GM12878 (cell line): ENCODE data around the gene DENND1A. TPM values are rescaled to one million over a fixed set of nuclear protein-coding genes. Genes with fewer than 3 reads are reported as not detected.

ENCODE experiments used
- ATAC-seq: fragments of 200-7000 bp; cut with Tn5 transposase; 3 replicates; pipeline ENCODE4 v1.9.1; 2020; ENCODE audit warnings: mild to moderate bottlenecking, moderate library complexity
- BruUV-seq: library from RNA; stranded (reverse); fragments of 400-500 nt; replicated peaks from 2 replicates; lab custom pipeline; 2021; lab: Mats Ljungman, UMichigan
- CTCF ChIA-PET: fragments of 300-600 bp; sonication (Branson Sonifier 250); formaldehyde crosslinking; extraction: SDS; loops from one replicate; lab custom pipeline; 2021; ENCODE audit warnings: inconsistent platforms; lab: Yijun Ruan, JAX
- POLR2A ChIA-PET: fragments of 350-600 bp; formaldehyde crosslinking; extraction: SDS; loops from one replicate; lab custom pipeline; 2021; ENCODE audit warnings: inconsistent platforms; lab: Charles Lee
- RAD21 ChIA-PET: fragments of 300-600 bp; sonication (Branson Sonifier 250); formaldehyde crosslinking; loops from one replicate; lab custom pipeline; 2023; ENCODE audit warnings: antibody characterized with exemption; ENCODE audit not compliant: unreplicated experiment; lab: Charles Lee
- SMC1A ChIA-PET: fragments of 300-600 bp; sonication (Branson Sonifier 250); formaldehyde crosslinking; loops from one replicate; lab custom pipeline; 2023; ENCODE audit not compliant: unreplicated experiment, uncharacterized antibody; lab: Charles Lee
- DNase-seq: peaks from one replicate; pipeline ENCODE4 v3.0.0-alpha.2; 2011; ENCODE audit warnings: low read depth, low spot score
- FAIRE-seq: peaks from 3 replicates; lab custom pipeline; 2011; peaks lifted over from hg19 to GRCh38; lab: Jason Lieb, UNC
- H2AFZ ChIP-seq: 2 replicates; pipeline ENCODE4 v1.6.0; 2011; ENCODE audit warnings: low read depth, low read length, control low read depth; ENCODE audit not compliant: control insufficient read depth
- H3K27ac ChIP-seq: 2 replicates; pipeline ENCODE4 v1.5.1; 2011; ENCODE audit warnings: control low read depth; ENCODE audit not compliant: control insufficient read depth, insufficient read depth
- H3K27me3 ChIP-seq, 2 experiments: replicated peaks in 1 of 2; 2 replicates each; pipeline versions ENCODE4 v1.6.0 to v1.6.1; 2011; ENCODE audit warnings: low read length in 1 of 2; ENCODE audit not compliant: control insufficient read depth in 2 of 2, insufficient read depth in 2 of 2
- H3K36me3 ChIP-seq, 2 experiments: 2 replicates each; pipeline ENCODE4 v1.5.1; 2011; ENCODE audit warnings: low read length in 1 of 2; ENCODE audit not compliant: control insufficient read depth in 2 of 2, insufficient read depth in 2 of 2
- H3K4me1 ChIP-seq: 2 replicates; pipeline ENCODE4 v1.6.1; 2011; ENCODE audit warnings: mild to moderate bottlenecking, low read length, moderate library complexity, mixed read lengths; ENCODE audit not compliant: control insufficient read depth, insufficient read depth
- H3K4me2 ChIP-seq: 2 replicates; pipeline ENCODE4 v1.6.0; 2011; ENCODE audit warnings: control low read depth; ENCODE audit not compliant: control insufficient read depth, insufficient read depth
- H3K4me3 ChIP-seq: fragments of 200-600 bp; sonication (generic); 2 replicates; pipeline ENCODE4 v1.5.1; 2016
- H3K79me2 ChIP-seq: 2 replicates; pipeline ENCODE4 v1.6.0; 2011; ENCODE audit warnings: low read length; ENCODE audit not compliant: control insufficient read depth, insufficient read depth
- H3K9ac ChIP-seq: 2 replicates; pipeline ENCODE4 v1.8.0; 2011; ENCODE audit warnings: low read length, control low read depth, mixed read lengths; ENCODE audit not compliant: control insufficient read depth, insufficient read depth
- H3K9me3 ChIP-seq: replicated peaks from 3 replicates; pipeline ENCODE4 v1.5.1; 2011; ENCODE audit warnings: mild to moderate bottlenecking, low read length; ENCODE audit not compliant: control insufficient read depth, insufficient read depth
- H4K20me1 ChIP-seq: 2 replicates; pipeline ENCODE4 v1.6.0; 2011; ENCODE audit not compliant: control insufficient read depth, insufficient read depth
- CBX5 ChIP-seq: sonication (generic); IDR thresholded peaks from 2 replicates; pipeline ENCODE4 v1.6.1; 2016; ENCODE audit warnings: low read depth, moderate library complexity, mild to moderate bottlenecking, inconsistent platforms
- CHD2 ChIP-seq: IDR thresholded peaks from 2 replicates; pipeline ENCODE4 v1.6.1; 2011; ENCODE audit warnings: low read depth, low read length, improper control_type of control experiment, borderline replicate concordance
- DPF2 ChIP-seq: fragments of 450-650 bp; IDR thresholded peaks from 2 replicates; pipeline ENCODE4 v1.6.1; 2017; ENCODE audit warnings: mild to moderate bottlenecking
- GATAD2B ChIP-seq: fragments of 450-650 bp; conservative IDR thresholded peaks from 2 replicates; pipeline ENCODE4 v1.6.1; 2017; ENCODE audit warnings: low read depth, mild to moderate bottlenecking, moderate library complexity
- IKZF2 ChIP-seq, 2 experiments: fragments of 450-650 bp; IDR thresholded peaks; 2 replicates each; pipeline ENCODE4 v1.6.1; 2017; ENCODE audit warnings: mild to moderate bottlenecking in 2 of 2, moderate library complexity in 2 of 2
- NBN ChIP-seq: fragments of 450-650 bp; IDR thresholded peaks from 2 replicates; pipeline ENCODE4 v1.6.1; 2016
- NFXL1 ChIP-seq: fragments of 450-650 bp; IDR thresholded peaks from 2 replicates; pipeline ENCODE4 v1.6.1; 2017; ENCODE audit warnings: antibody characterized with exemption, mild to moderate bottlenecking, borderline replicate concordance
- NFYA ChIP-seq: IDR thresholded peaks from 2 replicates; pipeline ENCODE4 v1.6.1; 2011; ENCODE audit warnings: low read depth, mild to moderate bottlenecking, low read length, improper control_type of control experiment, borderline replicate concordance
- NR2C2 ChIP-seq: IDR thresholded peaks from 2 replicates; pipeline ENCODE4 v1.6.1; 2011; ENCODE audit warnings: borderline replicate concordance, low read depth; ENCODE audit not compliant: control insufficient read depth, insufficient read length
- RAD21 ChIP-seq: IDR thresholded peaks from 2 replicates; pipeline ENCODE4 v1.6.1; 2011; ENCODE audit warnings: mild to moderate bottlenecking, low read depth, low read length, moderate library complexity; ENCODE audit not compliant: insufficient read depth
- RELA ChIP-seq: fragments of 450-650 bp; IDR thresholded peaks from 2 replicates; pipeline ENCODE4 v1.8.0; 2014; ENCODE audit warnings: borderline replicate concordance; ENCODE audit not compliant: partially characterized antibody
- RUNX3 ChIP-seq: IDR thresholded peaks from 2 replicates; pipeline ENCODE4 v1.6.1; 2012; ENCODE audit warnings: low read length, inconsistent platforms
- SIX5 ChIP-seq: IDR thresholded peaks from 2 replicates; pipeline ENCODE4 v1.6.1; 2011; ENCODE audit warnings: mild to moderate bottlenecking, low read depth, low read length, moderate library complexity; ENCODE audit not compliant: severe bottlenecking
- SMAD1 ChIP-seq: fragments of 450-650 bp; IDR thresholded peaks from 2 replicates; pipeline ENCODE4 v1.6.1; 2018; ENCODE audit warnings: mild to moderate bottlenecking, low read depth; ENCODE audit not compliant: partially characterized antibody
- SP1 ChIP-seq: IDR thresholded peaks from one replicate; pipeline ENCODE4 v1.6.1; 2011; ENCODE audit warnings: low read depth, low read length
- SPI1 ChIP-seq: IDR thresholded peaks from 2 replicates; pipeline ENCODE4 v1.6.1; 2011; ENCODE audit warnings: low read depth, mild to moderate bottlenecking, low read length, moderate library complexity, borderline replicate concordance; ENCODE audit not compliant: insufficient read depth
- TBL1XR1 ChIP-seq: IDR thresholded peaks from 2 replicates; pipeline ENCODE4 v1.6.1; 2012; ENCODE audit warnings: low read depth, low read length, improper control_type of control experiment
- TCF12 ChIP-seq: IDR thresholded peaks from 2 replicates; pipeline ENCODE4 v1.6.1; 2011; ENCODE audit warnings: low read depth, mild to moderate bottlenecking, low read length
- WGBS: methylation state at CpG from one replicate; pipeline ENCODE4 v1.1.6; 2016; ENCODE audit warnings: low lambda C conversion rate; ENCODE audit not compliant: insufficient replicate concordance, insufficient coverage; ENCODE audit errors: missing lambda C conversion rate; 5-methylcytosine and 5-hydroxymethylcytosine counted together
- in situ Hi-C: fragments of 300-500 bp; cut with MboI; formaldehyde crosslinking; loops from 9 replicates; pipeline ENCODE4 v1.14.3; 2018; ENCODE audit warnings: mixed read lengths
- intact Hi-C: fragments of 100-400 bp; cut with micrococcal nuclease; formaldehyde crosslinking; loops from one replicate; pipeline ENCODE4 v1.14.2; 2022; ENCODE audit not compliant: unreplicated experiment
- polyA plus RNA-seq, 11 experiments: library from polyadenylated mRNA; depleted of rRNA in 4 of 11; unstranded in 6 of 11; stranded (reverse) in 5 of 11; fragments of >200 nt; fragmentation: Nextera tagmentation in 4 of 11; fragmentation: Illumina TruSeq in 1 of 11; extraction: Ambion mirVana in 4 of 11; extraction: Trizol in 1 of 11; gene quantifications; 1 replicate in 1 of 11; 2 replicates in 10 of 11; pipeline versions ENCODE4 v1.2.1 to v1.2.3, GENCODE V29; 2011 to 2016; ENCODE audit warnings: inconsistent platforms in 2 of 11, missing spikeins in 2 of 11, low read depth in 1 of 11
- total RNA-seq, 4 experiments: library from RNA; depleted of rRNA in 3 of 4; stranded (reverse); fragments of >200 nt in 3 of 4; fragmentation: Illumina TruSeq in 1 of 4; extraction: Trizol in 1 of 4; gene quantifications; 2 replicates each; pipeline versions ENCODE4 v1.2.1 to v1.2.3, GENCODE V29; 2013 to 2021
- TF ChIP-seq, protein P1 (sequence below): fragments of 450-650 bp; IDR thresholded peaks from 2 replicates; pipeline ENCODE4 v1.6.1; 2016; ENCODE audit warnings: mild to moderate bottlenecking
- TF ChIP-seq, protein P2 (sequence below): IDR thresholded peaks from 2 replicates; pipeline ENCODE4 v1.6.1; 2012; ENCODE audit warnings: improper control_type of control experiment, low read depth, low read length; ENCODE audit not compliant: insufficient replicate concordance

Gene DENND1A
- total and polyA plus RNA-seq, 10 of the 15 experiments (the other 5 are each of a cell fraction or from before 2014, with no cell fraction given): 14.1 to 48.6 (median 35.2) TPM

DNA sequence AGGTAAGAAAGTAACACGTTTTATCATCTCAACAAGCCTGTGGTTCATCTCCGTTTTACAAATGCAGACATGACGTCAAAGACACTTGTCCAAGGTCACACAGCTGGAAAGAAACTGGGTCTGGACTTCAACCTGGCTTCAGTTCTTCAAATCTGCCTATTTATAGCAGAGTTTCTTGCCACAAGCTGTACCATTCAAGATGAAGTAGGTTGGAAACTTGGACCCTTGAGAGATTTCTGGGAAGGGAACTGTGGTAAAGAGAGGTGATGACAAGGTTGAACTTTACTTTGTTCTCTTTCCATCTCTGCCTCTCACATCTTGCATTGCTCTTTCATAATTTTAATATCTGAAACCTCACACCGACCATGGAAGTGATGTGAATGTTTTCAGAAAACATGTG, 29.9 kb upstream of the DENND1A start:
- no peaks in the 10 kb centered on the region for H3K4me1 ChIP-seq
- H3K4me3 ChIP-seq: no peak overlapping the region
- no peak for FAIRE-seq
- CTCF ChIA-PET: interaction anchor here (0.6 to 7.9 kb wide), 2 partner anchors 58 to 80 kb away, joined by 3 to 161 read pairs; no protein-coding TSS in a partner anchor
- RAD21 ChIA-PET: interaction anchor here (3.1 kb wide), 1 partner anchor 80 kb away, joined by 89 read pairs; no protein-coding TSS in a partner anchor
- no peak for DNase-seq
- H3K9ac ChIP-seq: no peak overlapping the region
- POLR2A ChIA-PET: no interaction called here
- no peaks in the 10 kb centered on the region; the same call in 1 of the 2 replicates for H4K20me1 ChIP-seq
- no peaks in the 10 kb centered on the region for H3K79me2 ChIP-seq
- in situ Hi-C loops (no loop called here), intact Hi-C loops (loop anchor here (1.0 to 10.0 kb wide), 4 partner anchors 82 to 555 kb away; no protein-coding TSS in a partner anchor)
- H3K27me3 ChIP-seq: peaks cover 0 to 4% of the 10 kb centered on the region in 2 experiments; a peak in 1 of 4 replicates
- BruUV-seq: no TSS peak
- H2AFZ ChIP-seq: no peak overlapping the region
- WGBS: 0% methylated on average over 4 of the region's 4 CpGs
- peak; percentile 58 for ATAC-seq
- SMC1A ChIA-PET: interaction anchor here (0.8 to 3.5 kb wide), 3 partner anchors 19 to 81 kb away, joined by 3 to 90 read pairs (median 6); no protein-coding TSS in a partner anchor
- H3K27ac ChIP-seq: no peak overlapping the region
- H3K36me3 ChIP-seq: no peaks in the 10 kb centered on the region
- no peak overlapping the region for H3K4me2 ChIP-seq
- H3K9me3 ChIP-seq: peaks cover 6% of the 10 kb centered on the region; the same call in 2 of the 3 replicates
- TF ChIP-seq RUNX3 (no peak), SP1 (no peak), SIX5 (no peak), NFXL1 (no peak), RELA (no peak), NFYA (no peak), TBL1XR1 (no peak), IKZF2 (IDR thresholded peaks at IDR 0.05) (peak; percentile 35; a peak in 1 of 4 replicates), CHD2 (no peak), SMAD1 (no peak), RAD21 (no peak), NR2C2 (no peak), CBX5 (no peak), GATAD2B (no peak), TCF12 (no peak), SPI1 (0 out of 2 replicates have a peak, but pooled peaks have one; percentile 6), DPF2 (no peak), NBN (no peak)
- TF ChIP-seq, protein P1, sequence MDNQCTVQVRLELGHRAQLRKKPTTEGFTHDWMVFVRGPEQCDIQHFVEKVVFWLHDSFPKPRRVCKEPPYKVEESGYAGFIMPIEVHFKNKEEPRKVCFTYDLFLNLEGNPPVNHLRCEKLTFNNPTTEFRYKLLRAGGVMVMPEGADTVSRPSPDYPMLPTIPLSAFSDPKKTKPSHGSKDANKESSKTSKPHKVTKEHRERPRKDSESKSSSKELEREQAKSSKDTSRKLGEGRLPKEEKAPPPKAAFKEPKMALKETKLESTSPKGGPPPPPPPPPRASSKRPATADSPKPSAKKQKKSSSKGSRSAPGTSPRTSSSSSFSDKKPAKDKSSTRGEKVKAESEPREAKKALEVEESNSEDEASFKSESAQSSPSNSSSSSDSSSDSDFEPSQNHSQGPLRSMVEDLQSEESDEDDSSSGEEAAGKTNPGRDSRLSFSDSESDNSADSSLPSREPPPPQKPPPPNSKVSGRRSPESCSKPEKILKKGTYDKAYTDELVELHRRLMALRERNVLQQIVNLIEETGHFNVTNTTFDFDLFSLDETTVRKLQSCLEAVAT: no peak
- TF ChIP-seq, protein P2, sequence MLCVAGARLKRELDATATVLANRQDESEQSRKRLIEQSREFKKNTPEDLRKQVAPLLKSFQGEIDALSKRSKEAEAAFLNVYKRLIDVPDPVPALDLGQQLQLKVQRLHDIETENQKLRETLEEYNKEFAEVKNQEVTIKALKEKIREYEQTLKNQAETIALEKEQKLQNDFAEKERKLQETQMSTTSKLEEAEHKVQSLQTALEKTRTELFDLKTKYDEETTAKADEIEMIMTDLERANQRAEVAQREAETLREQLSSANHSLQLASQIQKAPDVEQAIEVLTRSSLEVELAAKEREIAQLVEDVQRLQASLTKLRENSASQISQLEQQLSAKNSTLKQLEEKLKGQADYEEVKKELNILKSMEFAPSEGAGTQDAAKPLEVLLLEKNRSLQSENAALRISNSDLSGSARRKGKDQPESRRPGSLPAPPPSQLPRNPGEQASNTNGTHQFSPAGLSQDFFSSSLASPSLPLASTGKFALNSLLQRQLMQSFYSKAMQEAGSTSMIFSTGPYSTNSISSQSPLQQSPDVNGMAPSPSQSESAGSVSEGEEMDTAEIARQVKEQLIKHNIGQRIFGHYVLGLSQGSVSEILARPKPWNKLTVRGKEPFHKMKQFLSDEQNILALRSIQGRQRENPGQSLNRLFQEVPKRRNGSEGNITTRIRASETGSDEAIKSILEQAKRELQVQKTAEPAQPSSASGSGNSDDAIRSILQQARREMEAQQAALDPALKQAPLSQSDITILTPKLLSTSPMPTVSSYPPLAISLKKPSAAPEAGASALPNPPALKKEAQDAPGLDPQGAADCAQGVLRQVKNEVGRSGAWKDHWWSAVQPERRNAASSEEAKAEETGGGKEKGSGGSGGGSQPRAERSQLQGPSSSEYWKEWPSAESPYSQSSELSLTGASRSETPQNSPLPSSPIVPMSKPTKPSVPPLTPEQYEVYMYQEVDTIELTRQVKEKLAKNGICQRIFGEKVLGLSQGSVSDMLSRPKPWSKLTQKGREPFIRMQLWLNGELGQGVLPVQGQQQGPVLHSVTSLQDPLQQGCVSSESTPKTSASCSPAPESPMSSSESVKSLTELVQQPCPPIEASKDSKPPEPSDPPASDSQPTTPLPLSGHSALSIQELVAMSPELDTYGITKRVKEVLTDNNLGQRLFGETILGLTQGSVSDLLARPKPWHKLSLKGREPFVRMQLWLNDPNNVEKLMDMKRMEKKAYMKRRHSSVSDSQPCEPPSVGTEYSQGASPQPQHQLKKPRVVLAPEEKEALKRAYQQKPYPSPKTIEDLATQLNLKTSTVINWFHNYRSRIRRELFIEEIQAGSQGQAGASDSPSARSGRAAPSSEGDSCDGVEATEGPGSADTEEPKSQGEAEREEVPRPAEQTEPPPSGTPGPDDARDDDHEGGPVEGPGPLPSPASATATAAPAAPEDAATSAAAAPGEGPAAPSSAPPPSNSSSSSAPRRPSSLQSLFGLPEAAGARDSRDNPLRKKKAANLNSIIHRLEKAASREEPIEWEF: no peak
